IPS-NIHi7 (cell line): ENCODE results near the gene KDM6B.

Experiments
- DNase-seq: peaks from one replicate; pipeline ENCODE4 v3.0.0; 2012; ENCODE audit warnings: mixed read lengths; ENCODE audit errors: extremely low spot score

The KDM6B gene

DNA sequence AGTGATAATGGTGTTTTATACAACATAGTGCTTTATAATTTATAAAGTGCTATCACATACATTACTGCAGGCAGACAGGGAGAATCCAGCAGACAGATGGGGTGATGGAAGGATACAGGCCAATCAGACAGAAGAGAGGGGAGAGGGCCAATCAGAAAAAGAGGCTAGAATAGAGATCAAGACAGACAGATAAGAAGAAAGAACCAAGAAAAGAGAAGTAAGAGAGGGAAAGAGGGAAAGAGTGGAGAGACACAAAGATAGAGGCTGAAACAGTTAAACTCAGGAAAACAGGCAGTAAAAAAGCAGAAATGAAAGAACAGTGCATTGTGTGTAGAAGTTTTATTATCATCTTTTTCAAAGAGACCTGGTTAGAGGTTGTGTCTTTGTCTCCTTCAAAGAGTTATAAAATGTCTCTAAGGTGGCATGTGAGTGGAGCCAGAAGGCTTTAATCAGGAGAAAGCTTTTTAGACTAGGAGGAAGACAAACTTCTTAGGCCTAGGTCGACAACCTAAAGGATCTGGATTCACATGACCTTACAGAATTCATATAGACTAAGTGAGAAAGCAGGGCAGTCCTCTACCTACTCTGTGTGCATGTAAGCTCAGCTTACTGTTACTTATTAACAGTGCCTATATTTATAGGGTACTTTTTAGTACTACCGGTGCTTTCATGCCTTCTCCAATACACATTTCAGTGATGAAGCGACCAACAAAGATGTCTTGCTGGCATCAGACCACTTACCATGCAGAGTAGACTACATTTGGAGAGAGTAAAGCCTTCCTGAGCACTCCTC lies 46.3 kb downstream of the KDM6B start:
- no peak for DNase-seq

DNA sequence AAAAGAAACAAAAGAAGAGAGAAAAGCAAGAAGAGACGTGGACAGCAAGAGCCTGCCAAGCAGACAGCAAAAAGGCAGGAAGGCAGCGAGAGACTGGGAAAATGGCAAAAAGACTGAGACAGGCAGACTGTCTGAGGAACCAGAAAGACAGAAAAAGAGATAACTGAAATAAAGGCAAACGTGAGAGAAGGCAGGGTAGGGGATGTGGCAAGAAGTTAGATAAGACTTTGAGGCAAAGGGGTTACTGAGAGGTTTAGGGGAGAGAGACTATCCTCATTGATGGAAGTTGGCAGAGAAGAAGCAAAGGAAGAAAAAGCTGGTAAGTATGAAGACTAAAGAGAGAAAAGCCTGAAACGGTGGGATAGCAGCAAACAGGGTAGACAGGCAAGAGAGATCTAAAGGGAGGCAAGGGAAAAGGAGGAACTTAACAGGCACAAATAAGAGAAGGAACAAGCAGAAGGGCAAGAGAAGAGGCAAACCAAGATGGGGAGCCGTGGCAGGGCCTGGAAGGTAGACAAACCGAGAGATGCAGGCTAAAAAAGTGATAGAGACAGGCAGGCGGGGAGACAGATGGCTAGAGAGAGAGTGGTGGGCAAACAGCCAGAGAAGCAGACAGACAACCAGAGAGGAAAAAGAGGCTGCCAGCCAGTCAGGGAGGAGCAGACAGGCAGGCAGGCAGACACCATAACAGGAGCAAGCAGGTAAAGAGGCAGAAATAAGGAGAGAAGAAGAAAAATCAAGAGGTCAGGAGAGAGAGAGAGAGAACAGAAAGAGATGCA lies 47.4 kb downstream of the KDM6B start:
- DNase-seq = no peak

DNA sequence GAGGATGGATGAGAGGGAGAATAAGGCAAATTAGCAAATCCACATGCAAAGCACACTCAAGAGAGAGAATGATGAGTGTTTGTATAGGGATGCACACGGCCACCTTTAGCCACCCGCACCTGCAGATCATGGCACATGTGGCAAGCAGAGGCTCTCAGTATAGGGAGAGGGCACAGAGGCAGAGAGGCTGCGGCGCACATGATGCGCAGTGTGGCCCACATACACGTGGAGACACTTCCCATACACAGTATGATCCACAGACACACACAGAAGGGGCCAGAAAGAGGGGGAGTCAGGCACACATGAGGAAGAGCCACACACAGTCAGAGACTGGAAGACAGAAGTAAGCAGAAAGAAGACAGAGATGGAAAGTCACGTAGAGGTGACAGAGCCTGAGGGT lies 48.1 kb downstream of the KDM6B start:
- no peak for DNase-seq

DNA sequence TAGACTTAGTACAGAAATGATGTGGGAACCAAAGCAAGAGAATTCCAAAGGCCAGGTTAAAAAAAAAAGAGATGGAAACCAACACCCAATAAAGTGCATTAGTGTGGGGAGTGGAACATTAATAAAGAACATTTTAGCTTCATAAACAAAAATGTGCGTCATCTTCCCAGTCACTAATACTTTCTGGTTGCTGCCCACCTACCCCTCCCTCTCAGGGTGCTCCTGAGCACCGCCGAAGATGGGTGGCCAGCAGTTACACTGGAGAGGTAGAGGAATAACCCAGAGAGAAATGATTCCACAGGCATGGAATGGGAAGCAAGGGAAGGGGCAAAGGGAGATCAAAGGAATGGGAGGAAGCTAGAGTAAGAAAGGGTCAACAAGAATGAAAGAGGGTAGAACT lies 48.6 kb downstream of the KDM6B start:
- no peak for DNase-seq
